HCT116 (cell line): Measurements from ENCODE around the gene GRAMD1C. TPM values are rescaled to one million over a fixed set of nuclear protein-coding genes. Genes with fewer than 3 reads are reported as not detected.

Experiments
- ATAC-seq: fragments of 200-7000 bp; cut with Tn5 transposase; 2 replicates; pipeline ENCODE4 v1.9.1; 2020; ENCODE audit warnings: mild to moderate bottlenecking, moderate library complexity
- BruUV-seq: library from RNA; stranded (reverse); fragments of 400-500 nt; replicated peaks from 2 replicates; lab custom pipeline; 2021; lab: Mats Ljungman, UMichigan
- CTCF ChIA-PET: fragments of 300-600 bp; sonication (Branson Sonifier 250); formaldehyde crosslinking; loops from one replicate; lab custom pipeline; 2021; ENCODE audit warnings: antibody characterized with exemption; lab: Charles Lee
- POLR2A ChIA-PET: fragments of 300-600, 350-600 bp; sonication (Branson Sonifier 250); formaldehyde crosslinking; loops from one replicate; lab custom pipeline; 2021; ENCODE audit warnings: antibody characterized with exemption; lab: Charles Lee
- RAD21 ChIA-PET, 2 experiments: fragments of 300-600 bp; sonication (Branson Sonifier 250); formaldehyde crosslinking; loops; one replicate each; lab custom pipeline; 2023; ENCODE audit warnings: low total read pairs in 2 of 2; ENCODE audit not compliant: uncharacterized antibody in 2 of 2, unreplicated experiment in 2 of 2, low non-redundant PET in 1 of 2; lab: Charles Lee
- DNase-seq: peaks from one replicate; pipeline ENCODE4 v3.0.0-alpha.2; 2010; ENCODE audit warnings: low read depth, low spot score
- H2AFZ ChIP-seq: fragments of 200-600 bp; shearing (Covaris generic), sonication (generic); 2 replicates; pipeline ENCODE4 v1.6.1; 2017; ENCODE audit warnings: low read depth, mixed run types, mixed read lengths, antibody characterized with exemption, low read length; ENCODE audit not compliant: poor library complexity, severe bottlenecking
- H3K27ac ChIP-seq: 2 replicates; pipeline ENCODE4 v1.5.1; 2012; ENCODE audit warnings: low read depth, low read length
- H3K27me3 ChIP-seq: fragments of 200-600 bp; sonication (generic); 2 replicates; pipeline ENCODE4 v1.6.1; 2016; ENCODE audit warnings: mixed run types, low read length, mixed read lengths; ENCODE audit not compliant: insufficient read depth
- H3K36me3 ChIP-seq, 2 experiments: fragments of 200-500 bp in 1 of 2; fragments of 200-600 bp in 1 of 2; sonication (Bioruptor generic) in 1 of 2; sonication (generic) in 1 of 2; 2 replicates each; pipeline versions ENCODE4 v1.5.1 to v1.6.1; 2014 to 2016; ENCODE audit warnings: low read length in 2 of 2, inconsistent platforms in 1 of 2, mixed read lengths in 1 of 2, mixed run types in 1 of 2; ENCODE audit not compliant: insufficient read depth in 2 of 2, control insufficient read depth in 1 of 2
- H3K4me1 ChIP-seq, 2 experiments: fragments of 200-600 bp in 1 of 2; sonication (generic) in 1 of 2; 2 replicates each; pipeline versions ENCODE4 v1.5.1 to v1.6.1; 2012 to 2017; ENCODE audit warnings: low read length in 2 of 2, inconsistent platforms in 1 of 2, mild to moderate bottlenecking in 1 of 2, mixed read lengths in 1 of 2, mixed run types in 1 of 2, moderate library complexity in 1 of 2; ENCODE audit not compliant: insufficient read depth in 2 of 2, control insufficient read depth in 1 of 2
- H3K4me2 ChIP-seq: fragments of 200-600 bp; sonication (generic); 2 replicates; pipeline ENCODE4 v1.6.1; 2017; ENCODE audit warnings: mixed run types, low read length, mixed read lengths
- H3K4me3 ChIP-seq, 2 experiments: fragments of 200-600 bp in 1 of 2; sonication (generic) in 1 of 2; replicated peaks in 1 of 2; 2 replicates each; pipeline ENCODE4 v1.5.1; 2011 to 2016; ENCODE audit warnings: low read length in 2 of 2, control low read depth in 1 of 2, low read depth in 1 of 2, mild to moderate bottlenecking in 1 of 2, mixed read lengths in 1 of 2, mixed run types in 1 of 2
- H3K79me2 ChIP-seq: fragments of 200-600 bp; sonication (generic); 2 replicates; pipeline ENCODE4 v1.6.1; 2017; ENCODE audit warnings: mild to moderate bottlenecking, mixed run types, low read length, moderate library complexity, mixed read lengths; ENCODE audit not compliant: insufficient read depth
- H3K9ac ChIP-seq: fragments of 200-600 bp; sonication (generic); 2 replicates; pipeline ENCODE4 v1.6.1; 2016; ENCODE audit warnings: low read length, mixed read lengths
- H3K9me2 ChIP-seq: fragments of 200-600 bp; sonication (generic), shearing (Covaris generic); 2 replicates; pipeline ENCODE4 v1.6.1; 2017; ENCODE audit warnings: mixed run types, mild to moderate bottlenecking, moderate library complexity; ENCODE audit not compliant: insufficient read depth
- H3K9me3 ChIP-seq, 2 experiments: fragments of 200-500 bp in 1 of 2; fragments of 200-600 bp in 1 of 2; sonication (Bioruptor generic) in 1 of 2; sonication (generic) in 1 of 2; 2 replicates each; pipeline ENCODE4 v1.6.1; 2014 to 2017; ENCODE audit warnings: low read length in 2 of 2, mixed read lengths in 2 of 2, inconsistent platforms in 1 of 2, low read depth in 1 of 2, mild to moderate bottlenecking in 1 of 2, mixed run types in 1 of 2, moderate library complexity in 1 of 2; ENCODE audit not compliant: control insufficient read depth in 1 of 2, insufficient read depth in 1 of 2
- H4K20me1 ChIP-seq: fragments of 200-600 bp; sonication (generic), shearing (Covaris generic); 2 replicates; pipeline ENCODE4 v1.6.1; 2017; ENCODE audit warnings: mixed run types, mild to moderate bottlenecking, moderate library complexity; ENCODE audit not compliant: insufficient read depth
- ATF3 ChIP-seq: IDR thresholded peaks from 2 replicates; pipeline ENCODE4 v1.6.1; 2012
- CBX3 ChIP-seq: IDR thresholded peaks from 2 replicates; pipeline ENCODE4 v1.6.1; 2012; ENCODE audit warnings: low read depth
- CEBPB ChIP-seq: IDR thresholded peaks from 2 replicates; pipeline ENCODE4 v1.6.1; 2012; ENCODE audit warnings: low read depth
- CTCF ChIP-seq, 3 experiments: fragments of 200-600 bp in 1 of 3; sonication (generic) in 1 of 3; IDR thresholded peaks in 2 of 3; conservative IDR thresholded peaks in 1 of 3; 2 replicates each; pipeline ENCODE4 v1.5.1; 2012 to 2017; ENCODE audit warnings: low read depth in 2 of 3, low read length in 2 of 3, antibody characterized with exemption in 1 of 3, borderline replicate concordance in 1 of 3, control low read depth in 1 of 3, mild to moderate bottlenecking in 1 of 3, mixed read lengths in 1 of 3, mixed run types in 1 of 3, moderate library complexity in 1 of 3; ENCODE audit not compliant: insufficient read depth in 1 of 3
- EGR1 ChIP-seq: IDR thresholded peaks from 2 replicates; pipeline ENCODE4 v1.6.1; 2012; ENCODE audit warnings: low read depth
- EZH2 ChIP-seq: fragments of 200-600 bp; sonication (generic); IDR thresholded peaks from 2 replicates; pipeline ENCODE4 v1.6.1; 2017; ENCODE audit warnings: antibody characterized with exemption, mixed run types
- EZH2phosphoT487 ChIP-seq: fragments of 200-600 bp; IDR thresholded peaks from 2 replicates; pipeline ENCODE4 v1.6.1; 2018; ENCODE audit warnings: antibody characterized with exemption, borderline replicate concordance
- MAX ChIP-seq: IDR thresholded peaks from 2 replicates; pipeline ENCODE4 v1.6.1; 2012
- SIN3A ChIP-seq: IDR thresholded peaks from 2 replicates; pipeline ENCODE4 v1.6.1; 2012; ENCODE audit warnings: low read depth
- SRF ChIP-seq: IDR thresholded peaks from 2 replicates; pipeline ENCODE4 v1.6.1; 2012; ENCODE audit warnings: low read depth
- TCF7L2 ChIP-seq: IDR thresholded peaks from 2 replicates; pipeline ENCODE4 v1.7.0; 2011; ENCODE audit warnings: borderline replicate concordance, inconsistent platforms; ENCODE audit not compliant: insufficient read depth, insufficient read length; ENCODE audit errors: extremely low read depth
- YY1 ChIP-seq: IDR thresholded peaks from 2 replicates; pipeline ENCODE4 v1.6.1; 2011; ENCODE audit warnings: low read length, low read depth, moderate library complexity, mild to moderate bottlenecking; ENCODE audit not compliant: insufficient replicate concordance; ENCODE audit errors: extremely low read depth
- ZBTB33 ChIP-seq: IDR thresholded peaks from 2 replicates; pipeline ENCODE4 v1.6.1; 2011; ENCODE audit warnings: mild to moderate bottlenecking, low read length, moderate library complexity; ENCODE audit not compliant: insufficient replicate concordance; ENCODE audit errors: extremely low read depth
- intact Hi-C: fragments of 100-400 bp; cut with micrococcal nuclease; formaldehyde crosslinking; loops from 2 replicates; pipeline ENCODE4 v1.10.0; 2022
- total RNA-seq: library from RNA; stranded (reverse); gene quantifications from one replicate; pipeline ENCODE4 v1.2.1, GENCODE V29; 2021; ENCODE audit not compliant: unreplicated experiment

GRAMD1C gene
- total RNA-seq, 1 experiment from 2014 or later: 7.9 TPM

- intact Hi-C loops: no loop called here
- no TSS peak for BruUV-seq
- Histone ChIP-seq H3K36me3 (no peaks in the 10 kb centered on the region), H4K20me1 (no peaks in the 10 kb centered on the region)
- CTCF ChIA-PET: interaction anchor here (1.2 kb wide), 1 partner anchor 54 kb away, joined by 4 read pairs; no protein-coding TSS in a partner anchor
- TF ChIP-seq CEBPB (no peak), CBX3 (no peak), ATF3 (no peak), EGR1 (no peak), EZH2 (no peak), TCF7L2 (no peak), SIN3A (no peak), MAX (no peak), EZH2phosphoT487 (no peak), CTCF (IDR thresholded peaks at IDR 0.05 in 2 of 3, conservative IDR thresholded peaks at IDR 0.05 in 1 of 3; ENCODE audit: borderline replicate concordance in 1 of 3, insufficient read depth in 1 of 3, low read depth in 2 of 3, low read length in 2 of 3) (no peak), YY1 (no peak), SRF (no peak), ZBTB33 (no peak)
- TF ChIP-seq, all 23 proteins: peak for 0
- Histone ChIP-seq H3K27me3 (no peaks in the 10 kb centered on the region), H2AFZ (no peak overlapping the region), H3K4me1 (peaks cover 0 to 10% of the 10 kb centered on the region in 2 experiments; a peak in 2 of 4 replicates), H3K27ac (no peak overlapping the region), H3K4me3 (no peak overlapping the region), H3K9ac (no peak overlapping the region), H3K9me3 (no peaks in the 10 kb centered on the region), H3K4me2 (no peak overlapping the region), H3K9me2 (no peaks in the 10 kb centered on the region), H3K79me2 (no peaks in the 10 kb centered on the region)
- POLR2A ChIA-PET: no interaction called here
- RAD21 ChIA-PET: no interaction called here
- ATAC-seq (no peak), DNase-seq (no peak)
These were observed 60.3 kb downstream of the GRAMD1C start for GRCh38 chr3:113898892-113899291.
